ENCODE results near the gene BLVRB.

The BLVRB gene

DNA sequence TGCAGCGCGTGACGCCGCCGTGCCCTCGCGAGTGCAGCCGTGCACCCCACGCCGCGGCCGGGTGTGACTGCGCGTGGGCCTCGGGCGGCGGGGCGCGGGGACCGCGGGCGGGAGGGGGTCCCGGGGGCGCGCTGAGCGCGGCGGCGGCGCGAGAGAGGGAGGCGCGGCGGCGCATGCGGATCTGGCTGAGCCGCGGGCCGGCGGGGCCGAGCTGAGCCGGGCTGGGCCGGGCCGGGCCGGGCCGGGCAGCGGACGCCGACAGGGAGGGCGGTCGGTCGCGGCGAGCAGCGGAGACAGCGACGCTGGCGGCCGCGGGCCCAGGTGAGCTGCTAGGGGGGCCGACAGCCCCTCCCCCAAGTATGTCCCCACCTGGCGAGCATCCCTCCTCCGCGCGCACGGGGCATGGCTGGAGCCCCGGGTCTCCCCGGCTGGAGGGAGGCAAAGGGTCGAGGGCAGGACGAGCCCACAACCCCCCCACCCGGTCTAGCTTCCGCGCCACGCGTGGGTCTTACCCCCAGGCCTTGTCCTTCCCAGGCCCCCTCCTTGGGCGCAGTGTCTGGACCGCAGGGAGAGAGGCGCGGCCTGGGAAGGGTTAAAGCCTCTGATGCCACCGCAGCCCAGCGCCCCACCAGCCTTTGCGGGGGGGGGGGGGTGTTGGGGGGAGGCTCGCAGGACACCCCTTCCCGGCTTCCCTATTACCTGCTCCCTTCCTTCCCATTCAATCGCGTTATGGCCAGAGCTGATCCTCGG lies 1.6 kb upstream of the BLVRB start, which contains the start of gene SPTBN4:
Gene SPTBN4 (plus strand): TSS at position 17 of the 750 bp plus-strand sequence. CDS start 5,621 bp downstream, outside the sequence.
- peak within 1 kb of the TSS; percentile 65; the same call in 1 of the 2 replicates for H2AFZ ChIP-seq (ENCODE audit: low read depth, low read length)
- H3K79me2 ChIP-seq (ENCODE audit: low read length): no peaks in the 10 kb centered on the region
- H3K9me3 ChIP-seq (ENCODE audit: insufficient read depth, low read length): no peaks in the 10 kb centered on the region
- TF ChIP-seq, protein P1, sequence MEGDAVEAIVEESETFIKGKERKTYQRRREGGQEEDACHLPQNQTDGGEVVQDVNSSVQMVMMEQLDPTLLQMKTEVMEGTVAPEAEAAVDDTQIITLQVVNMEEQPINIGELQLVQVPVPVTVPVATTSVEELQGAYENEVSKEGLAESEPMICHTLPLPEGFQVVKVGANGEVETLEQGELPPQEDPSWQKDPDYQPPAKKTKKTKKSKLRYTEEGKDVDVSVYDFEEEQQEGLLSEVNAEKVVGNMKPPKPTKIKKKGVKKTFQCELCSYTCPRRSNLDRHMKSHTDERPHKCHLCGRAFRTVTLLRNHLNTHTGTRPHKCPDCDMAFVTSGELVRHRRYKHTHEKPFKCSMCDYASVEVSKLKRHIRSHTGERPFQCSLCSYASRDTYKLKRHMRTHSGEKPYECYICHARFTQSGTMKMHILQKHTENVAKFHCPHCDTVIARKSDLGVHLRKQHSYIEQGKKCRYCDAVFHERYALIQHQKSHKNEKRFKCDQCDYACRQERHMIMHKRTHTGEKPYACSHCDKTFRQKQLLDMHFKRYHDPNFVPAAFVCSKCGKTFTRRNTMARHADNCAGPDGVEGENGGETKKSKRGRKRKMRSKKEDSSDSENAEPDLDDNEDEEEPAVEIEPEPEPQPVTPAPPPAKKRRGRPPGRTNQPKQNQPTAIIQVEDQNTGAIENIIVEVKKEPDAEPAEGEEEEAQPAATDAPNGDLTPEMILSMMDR (IDR thresholded peaks at IDR 0.05; ENCODE audit: low read depth, low read length): no peak
- no peaks in the 10 kb centered on the region for H4K20me1 ChIP-seq (ENCODE audit: insufficient read depth, low read length)
- peak within 1 kb of the TSS; percentile 9; the same call in 1 of the 2 replicates for H3K9ac ChIP-seq (ENCODE audit: low read length)
- no peak within 1 kb of the TSS for H3K27ac ChIP-seq (ENCODE audit: low read length)
- no peaks in the 10 kb centered on the region for H3K36me3 ChIP-seq (replicated peaks; ENCODE audit: low read depth, low read length)
- no peaks in the 10 kb centered on the region for H3K27me3 ChIP-seq (ENCODE audit: low read depth, low read length)
- H3K4me1 ChIP-seq (ENCODE audit: low read length): peaks cover 21% of the 10 kb centered on the region
- peak within 1 kb of the TSS; percentile 82 for H3K4me2 ChIP-seq (ENCODE audit: low read length)
- peak within 1 kb of the TSS; percentile 87 for H3K4me3 ChIP-seq (ENCODE audit: low read length)

GRCh38 chr19:40466219-40466984 lies 857 bp upstream of the BLVRB start:
- H3K4me1 ChIP-seq (ENCODE audit: low read length): peaks cover 28% of the 10 kb centered on the region

DNA sequence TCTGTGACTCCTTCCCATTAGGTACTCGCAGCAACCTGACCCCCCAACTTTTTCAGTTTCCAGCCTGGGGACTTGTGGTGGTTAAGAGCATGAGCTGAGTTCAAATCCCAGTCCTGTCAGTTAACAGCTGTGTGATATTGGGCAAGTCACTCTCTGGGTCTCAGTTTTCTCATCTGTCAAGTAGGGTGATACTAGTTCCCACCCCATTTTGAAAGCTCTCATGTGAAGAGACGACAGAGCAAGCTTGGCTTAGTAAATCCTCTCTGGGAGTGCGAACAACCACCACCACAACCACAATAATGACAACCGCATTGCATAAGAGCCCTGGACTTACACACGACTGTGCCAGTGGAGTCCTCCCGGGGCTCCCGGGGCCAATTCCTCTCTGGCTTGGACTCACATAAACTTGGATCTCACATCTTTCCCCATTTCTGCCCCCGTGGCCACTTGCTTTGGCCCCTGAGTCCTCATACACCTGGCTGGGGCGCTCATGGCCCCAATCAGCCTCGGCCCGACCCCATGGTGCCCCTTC lies 454 bp downstream of the BLVRB start:
- H3K4me3 ChIP-seq (ENCODE audit: low read length): peak overlapping the region; percentile 87
- no peaks in the 10 kb centered on the region for H4K20me1 ChIP-seq (ENCODE audit: insufficient read depth, low read length)
- H3K9ac ChIP-seq (ENCODE audit: low read length): peak overlapping the region; percentile 78
- peak overlapping the region; percentile 80 for H2AFZ ChIP-seq (ENCODE audit: low read depth, low read length)
- peaks cover 33% of the 10 kb centered on the region for H3K4me1 ChIP-seq (ENCODE audit: low read length)
- H3K4me2 ChIP-seq (ENCODE audit: low read length): peak overlapping the region; percentile 80
- H3K27me3 ChIP-seq (ENCODE audit: low read depth, low read length): no peaks in the 10 kb centered on the region
- 0 out of 2 replicates have a peak overlapping the region, but pooled peaks have one; percentile 2 for H3K27ac ChIP-seq (ENCODE audit: low read length)
- no peaks in the 10 kb centered on the region for H3K9me3 ChIP-seq (ENCODE audit: insufficient read depth, low read length)
- H3K79me2 ChIP-seq (ENCODE audit: low read length): no peaks in the 10 kb centered on the region
- no peak for TF ChIP-seq EZH2phosphoT487 (IDR thresholded peaks at IDR 0.05; ENCODE audit: low read depth)
- TF ChIP-seq, protein P1 (IDR thresholded peaks at IDR 0.05; ENCODE audit: low read depth, low read length): no peak
- no peaks in the 10 kb centered on the region for H3K36me3 ChIP-seq (replicated peaks; ENCODE audit: low read depth, low read length)

More at GRCh38 chr19:40466219-40466984, 857 bp upstream of the BLVRB start:
- no peaks in the 10 kb centered on the region for H3K9me3 ChIP-seq (ENCODE audit: insufficient read depth, low read length)
- H4K20me1 ChIP-seq (ENCODE audit: insufficient read depth, low read length): no peaks in the 10 kb centered on the region
- H3K79me2 ChIP-seq (ENCODE audit: low read length): no peaks in the 10 kb centered on the region
- TF ChIP-seq, protein P1 (IDR thresholded peaks at IDR 0.05; ENCODE audit: low read depth, low read length): no peak
- no peak for TF ChIP-seq EZH2phosphoT487 (IDR thresholded peaks at IDR 0.05; ENCODE audit: low read depth)
- peak overlapping the region; percentile 87 for H3K4me3 ChIP-seq (ENCODE audit: low read length)
- no peaks in the 10 kb centered on the region for H3K36me3 ChIP-seq (replicated peaks; ENCODE audit: low read depth, low read length)
- H3K4me2 ChIP-seq (ENCODE audit: low read length): peak overlapping the region; percentile 82
- H3K27ac ChIP-seq (ENCODE audit: low read length): no peak overlapping the region
- peak overlapping the region; percentile 65; the same call in 1 of the 2 replicates for H2AFZ ChIP-seq (ENCODE audit: low read depth, low read length)
- H3K27me3 ChIP-seq (ENCODE audit: low read depth, low read length): no peaks in the 10 kb centered on the region
- peak overlapping the region; percentile 9; the same call in 1 of the 2 replicates for H3K9ac ChIP-seq (ENCODE audit: low read length)
